GM10248 (cell line): ENCODE results near the gene SNX9.
A peak's percentile ranks its signal among the peaks of the same experiment; 100 is the strongest.

Experiments used
- CTCF ChIA-PET: fragments of 300-600 bp; sonication (Branson Sonifier 250); formaldehyde crosslinking; extraction: SDS; loops from one replicate; lab custom pipeline; 2021; ENCODE audit warnings: antibody characterized with exemption; lab: Yijun Ruan, JAX
- POLR2A ChIA-PET: fragments of 350-650 bp; sonication (Branson Sonifier 250); formaldehyde crosslinking; extraction: SDS; loops from one replicate; lab custom pipeline; 2020; ENCODE audit warnings: antibody characterized with exemption; lab: Yijun Ruan, JAX
- DNase-seq: peaks from one replicate; pipeline ENCODE4 v3.0.0; 2012; ENCODE audit errors: extremely low spot score
- TF ChIP-seq, protein P1 (sequence below): IDR thresholded peaks from 2 replicates; pipeline ENCODE4 v1.5.1; 2012; ENCODE audit warnings: mild to moderate bottlenecking, low read depth; ENCODE audit errors: extremely low read depth, missing control alignments, control extremely low read depth

SNX9 gene

DNA sequence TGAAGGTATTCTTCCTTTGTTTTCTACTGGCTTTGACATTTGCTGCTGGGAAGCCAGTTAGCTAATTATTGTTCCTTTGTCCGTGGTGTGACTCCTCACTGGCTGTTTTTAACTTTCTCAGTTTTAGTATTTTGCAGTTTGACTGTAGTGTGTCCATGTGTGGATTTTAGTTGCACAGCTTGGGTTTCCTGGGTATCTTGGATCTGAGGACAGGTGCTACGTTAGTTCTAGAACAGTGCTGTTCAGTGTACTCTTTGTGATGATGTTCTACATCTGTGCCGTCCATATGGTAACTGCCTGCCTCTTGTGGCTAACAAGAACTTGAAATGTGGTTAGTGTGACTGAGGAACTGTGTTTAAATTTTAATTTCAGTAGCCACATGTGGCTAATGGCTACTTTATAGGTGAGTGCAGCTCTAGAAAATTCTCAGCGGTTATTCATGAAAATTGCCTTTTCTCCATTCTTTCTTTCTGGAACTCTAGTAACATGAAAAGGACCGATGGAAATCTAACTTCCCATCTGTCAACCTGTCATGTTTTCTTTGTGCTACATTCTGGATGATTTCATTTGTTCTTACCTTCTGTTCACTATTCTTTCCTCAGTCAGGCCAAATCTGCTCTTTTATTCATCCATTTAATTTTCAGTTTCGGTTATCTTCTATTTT is 7.4 kb downstream of the SNX9 start:
- ChIA-PET CTCF (interaction anchor here (1.3 to 2.5 kb wide), 6 partner anchors 11 to 196 kb away, joined by 3 to 8 read pairs (median 4); no protein-coding TSS in a partner anchor), POLR2A (no interaction called here)
- TF ChIP-seq, protein P1, sequence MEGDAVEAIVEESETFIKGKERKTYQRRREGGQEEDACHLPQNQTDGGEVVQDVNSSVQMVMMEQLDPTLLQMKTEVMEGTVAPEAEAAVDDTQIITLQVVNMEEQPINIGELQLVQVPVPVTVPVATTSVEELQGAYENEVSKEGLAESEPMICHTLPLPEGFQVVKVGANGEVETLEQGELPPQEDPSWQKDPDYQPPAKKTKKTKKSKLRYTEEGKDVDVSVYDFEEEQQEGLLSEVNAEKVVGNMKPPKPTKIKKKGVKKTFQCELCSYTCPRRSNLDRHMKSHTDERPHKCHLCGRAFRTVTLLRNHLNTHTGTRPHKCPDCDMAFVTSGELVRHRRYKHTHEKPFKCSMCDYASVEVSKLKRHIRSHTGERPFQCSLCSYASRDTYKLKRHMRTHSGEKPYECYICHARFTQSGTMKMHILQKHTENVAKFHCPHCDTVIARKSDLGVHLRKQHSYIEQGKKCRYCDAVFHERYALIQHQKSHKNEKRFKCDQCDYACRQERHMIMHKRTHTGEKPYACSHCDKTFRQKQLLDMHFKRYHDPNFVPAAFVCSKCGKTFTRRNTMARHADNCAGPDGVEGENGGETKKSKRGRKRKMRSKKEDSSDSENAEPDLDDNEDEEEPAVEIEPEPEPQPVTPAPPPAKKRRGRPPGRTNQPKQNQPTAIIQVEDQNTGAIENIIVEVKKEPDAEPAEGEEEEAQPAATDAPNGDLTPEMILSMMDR: no peak
- DNase-seq: peak; percentile 36

- TF ChIP-seq, protein P1: no peak
- ChIA-PET POLR2A (no interaction called here), CTCF (interaction anchor here (1.3 to 1.6 kb wide), 3 partner anchors 12 to 42 kb away, joined by 3 to 6 read pairs (median 4); no protein-coding TSS in a partner anchor)
- no peak for DNase-seq
These were observed 7.9 kb downstream of the SNX9 start for GRCh38 chr6:157831018-157831369.

DNA sequence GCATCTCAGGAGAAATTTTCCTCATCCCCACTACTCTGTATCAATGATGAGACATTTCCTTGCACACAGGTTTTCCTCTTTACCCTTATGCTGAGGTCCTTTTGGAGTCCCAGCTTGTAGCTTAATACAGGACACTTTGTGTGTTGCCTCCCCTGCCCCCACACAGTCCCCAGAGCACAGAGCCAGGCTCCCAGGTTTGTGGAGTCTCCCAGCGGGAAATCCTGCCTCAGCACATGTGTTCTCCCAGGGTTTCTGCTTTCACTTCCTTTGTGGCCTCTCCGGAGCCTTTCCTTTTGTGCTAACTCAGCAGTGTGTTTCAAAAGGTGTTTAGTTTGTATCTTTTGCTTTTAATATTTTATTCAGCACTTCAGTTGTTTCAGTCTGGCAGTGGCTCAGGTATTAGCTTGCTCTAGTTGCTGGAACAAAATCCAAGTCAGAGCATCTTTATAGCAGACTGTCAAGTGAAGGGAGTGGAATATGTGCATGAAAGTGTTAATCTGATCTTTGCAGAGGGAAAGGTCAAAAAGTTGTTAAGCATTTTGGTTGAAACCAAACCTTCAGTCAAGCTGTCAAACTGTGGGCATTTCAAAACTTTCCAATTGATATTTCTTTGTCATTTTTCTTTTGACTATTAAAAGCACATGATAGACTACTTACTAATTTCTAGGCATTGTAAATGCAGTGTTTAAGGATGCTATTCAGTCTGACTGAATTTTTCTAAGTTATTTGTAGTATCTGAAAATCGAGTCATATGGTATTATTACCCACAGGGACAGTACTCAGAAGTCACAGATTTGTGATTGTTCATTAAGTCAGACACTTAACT is 8.6 kb downstream of the SNX9 start:
- no peak for DNase-seq
- CTCF ChIA-PET: interaction anchor here (0.8 to 1.5 kb wide), 3 partner anchors 12 to 33 kb away, joined by 3 to 4 read pairs (median 4); no protein-coding TSS in a partner anchor
- TF ChIP-seq, protein P1: no peak
- POLR2A ChIA-PET: no interaction called here

DNA sequence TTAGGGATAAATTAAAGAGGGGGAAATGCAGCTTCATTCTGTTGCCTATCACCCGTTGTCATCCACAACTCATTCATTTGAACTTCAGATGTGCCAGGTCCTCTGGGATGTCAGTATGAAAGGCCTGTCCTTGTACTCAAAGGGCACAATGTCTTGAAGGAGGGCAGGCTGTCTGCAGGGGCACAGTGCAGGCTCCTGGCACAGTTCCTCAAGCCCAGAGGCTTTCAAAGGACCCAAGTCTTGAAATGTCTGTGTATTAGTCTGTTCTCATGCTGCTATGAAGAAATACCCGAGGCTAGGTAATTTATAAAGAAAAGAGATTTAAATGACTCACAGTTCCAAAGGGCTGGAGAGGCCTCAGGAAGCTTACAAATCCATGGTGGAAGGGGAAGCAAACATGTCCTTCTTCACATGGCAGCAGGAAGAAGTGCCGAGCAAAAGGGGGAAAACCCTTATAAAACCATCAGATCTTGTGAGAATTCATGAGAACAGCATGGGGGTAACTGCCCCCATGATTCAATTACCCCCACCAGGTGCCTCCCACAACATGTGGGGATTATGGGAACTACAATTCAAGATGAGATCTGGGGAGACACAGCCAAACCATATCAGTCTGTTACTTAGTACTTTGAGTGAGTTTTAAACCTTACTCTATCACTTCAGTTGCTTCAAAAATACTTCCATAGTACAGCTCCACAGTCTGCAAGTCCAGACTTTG is 9.4 kb downstream of the SNX9 start:
- TF ChIP-seq, protein P1: no peak
- CTCF ChIA-PET: interaction anchor here (0.8 to 1.5 kb wide), 3 partner anchors 13 to 32 kb away, joined by 3 to 4 read pairs (median 4); no protein-coding TSS in a partner anchor
- no peak for DNase-seq
- POLR2A ChIA-PET: no interaction called here

DNA sequence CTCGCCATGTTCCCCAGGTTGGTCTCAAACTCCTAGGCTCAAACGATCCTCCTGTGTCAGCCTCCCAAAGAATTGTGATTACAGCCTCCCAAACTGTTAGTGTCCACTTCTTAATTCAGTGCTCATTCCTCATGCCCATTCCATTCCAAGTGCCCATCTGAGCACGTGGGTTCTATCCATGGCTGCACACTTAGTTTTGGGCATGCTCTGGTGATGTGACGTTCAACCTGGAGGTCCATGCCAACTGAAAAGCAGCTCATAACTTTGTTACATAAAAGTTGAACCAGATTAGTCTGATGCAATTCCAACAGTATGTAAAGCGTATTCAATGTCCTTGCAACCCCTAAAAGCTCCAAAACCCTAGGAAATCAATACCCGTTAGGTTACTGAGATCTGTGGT is 11.5 kb downstream of the SNX9 start:
- no peak for DNase-seq
- POLR2A ChIA-PET: no interaction called here
- TF ChIP-seq, protein P1: no peak
- CTCF ChIA-PET: interaction anchor here (0.7 to 0.9 kb wide), 2 partner anchors 12 to 166 kb away, joined by 3 read pairs; no protein-coding TSS in a partner anchor

DNA sequence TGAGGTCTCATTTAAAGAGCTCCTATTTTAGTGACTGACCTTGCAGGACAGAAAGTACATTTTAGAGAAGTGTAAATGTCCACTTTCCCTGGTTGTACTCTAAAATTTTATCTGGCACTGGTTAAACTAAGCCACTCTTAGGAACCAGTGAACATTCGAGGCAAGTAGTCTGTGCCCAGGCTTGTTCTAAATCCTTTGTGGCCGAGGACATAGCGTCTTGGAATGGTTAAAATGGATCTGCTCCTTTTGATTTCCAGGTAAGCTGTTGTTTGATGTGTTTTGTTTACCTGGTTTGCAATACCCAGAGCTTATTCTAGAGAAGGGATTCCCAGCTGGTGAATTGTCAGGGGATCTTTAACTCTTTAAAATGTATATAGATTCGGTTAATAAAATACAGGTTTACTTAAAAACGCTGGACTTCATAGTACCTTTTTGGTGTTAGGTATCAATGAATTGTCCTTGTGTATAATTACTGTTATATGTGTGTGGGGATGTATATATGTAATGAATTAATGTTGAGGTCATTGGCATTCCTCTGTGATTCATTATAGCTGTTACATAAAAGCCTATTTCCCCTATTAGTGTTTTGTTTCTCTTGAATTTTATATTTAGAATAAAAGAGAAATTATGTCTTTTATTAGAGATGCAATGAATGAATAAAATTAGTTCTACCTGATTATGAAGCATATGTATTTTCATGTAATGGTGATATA is 15.8 kb downstream of the SNX9 start:
- no peak for DNase-seq
- TF ChIP-seq, protein P1: no peak
- POLR2A ChIA-PET: no interaction called here
- CTCF ChIA-PET: interaction anchor here (2.4 kb wide), 1 partner anchor 35 kb away, joined by 9 read pairs; no protein-coding TSS in a partner anchor
